Activated effector memory CD4-positive, alpha-beta T cell treated with anti-CD3 and anti-CD28 coated beads, Interleukin-2, amount 50 U/mL, for 16 hours (primary cell): ENCODE data around the gene TMED4.

Experiments
- DNase-seq: peaks from one replicate; pipeline ENCODE4 v3.0.0-alpha.2; 2020

TMED4 gene

GRCh38 chr7:44539669-44540506, 42.1 kb downstream of the TMED4 start:
- DNase-seq: peak; percentile 58

DNA sequence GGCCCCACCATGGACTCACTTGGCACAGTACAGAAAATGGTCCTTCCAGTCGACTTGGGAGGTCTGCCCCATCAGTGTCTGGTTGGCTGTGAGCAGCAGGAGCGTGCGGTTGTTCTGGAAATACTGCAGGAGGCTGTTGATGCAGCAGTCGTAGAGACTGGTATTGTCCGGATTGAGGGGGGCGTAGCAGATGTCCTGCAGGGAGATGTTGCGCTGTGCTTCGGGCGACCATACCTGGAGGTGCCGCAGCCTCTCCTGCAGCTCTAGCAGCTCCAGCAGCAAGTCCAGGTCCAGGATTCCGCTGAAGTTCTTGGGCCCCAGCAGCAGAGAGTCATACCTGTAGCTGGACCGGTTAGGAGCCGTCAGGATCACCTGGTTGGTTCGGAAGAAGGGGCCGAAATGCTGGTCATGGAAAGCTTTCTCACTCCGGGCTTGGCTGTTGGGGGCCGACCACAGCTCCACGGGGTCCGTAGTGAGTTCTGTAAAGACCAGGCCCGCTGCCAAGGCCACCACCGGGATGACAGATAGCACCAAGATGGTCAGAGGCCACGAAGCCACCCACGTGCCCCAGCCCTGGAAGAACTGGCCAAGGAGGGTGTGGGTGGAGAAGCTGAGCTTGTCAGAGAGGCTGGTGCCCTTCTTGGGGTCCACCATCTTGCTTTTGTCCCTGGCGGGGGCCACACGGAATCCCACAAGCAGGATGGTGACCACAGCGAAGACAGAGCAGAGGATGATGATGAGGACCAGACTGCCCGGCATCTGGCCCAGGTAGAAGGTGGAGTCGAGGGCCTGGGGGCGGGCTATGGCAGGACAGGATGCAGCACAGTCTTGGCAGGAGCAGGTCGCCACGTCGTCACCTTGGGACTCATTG, 43.0 kb downstream of the TMED4 start:
- peak; percentile 21 for DNase-seq

DNA sequence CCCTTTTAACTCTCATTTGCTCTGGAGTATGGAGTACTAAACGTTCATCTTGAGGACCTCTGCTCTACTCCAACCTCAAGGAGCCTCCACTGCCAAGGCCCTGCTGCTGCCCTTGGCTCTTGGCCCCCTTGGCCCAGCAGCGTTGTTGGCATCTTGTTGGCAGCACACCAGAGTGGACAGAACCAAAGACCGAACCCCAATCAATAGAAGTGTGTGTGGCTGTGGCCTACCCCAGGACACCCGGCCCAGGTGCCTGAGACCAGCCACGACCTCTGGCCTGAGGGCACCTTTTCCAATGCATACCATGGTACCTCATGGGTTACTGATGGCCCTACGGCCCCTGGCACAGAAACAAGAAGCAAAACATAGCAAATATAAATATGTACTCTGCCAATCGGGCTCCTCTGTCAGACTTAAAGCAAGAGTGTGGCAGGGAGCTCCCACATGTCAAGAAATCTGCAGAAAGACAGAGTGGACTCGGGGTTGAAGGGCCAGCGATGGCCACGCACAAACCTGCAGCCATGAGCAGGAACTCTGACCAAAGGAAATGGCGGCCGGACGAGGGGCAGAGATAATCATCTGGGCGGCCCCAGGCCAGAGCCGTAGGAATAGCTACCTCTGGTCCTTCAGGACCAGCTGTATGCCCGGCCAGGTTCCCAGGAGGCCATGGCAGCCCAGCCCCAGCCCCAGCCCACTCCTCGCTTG, 43.8 kb downstream of the TMED4 start:
- peak; percentile 45 for DNase-seq

- DNase-seq: peak; percentile 55
Measured at GRCh38 chr7:44537442-44537841, 44.6 kb downstream of the TMED4 start.

DNA sequence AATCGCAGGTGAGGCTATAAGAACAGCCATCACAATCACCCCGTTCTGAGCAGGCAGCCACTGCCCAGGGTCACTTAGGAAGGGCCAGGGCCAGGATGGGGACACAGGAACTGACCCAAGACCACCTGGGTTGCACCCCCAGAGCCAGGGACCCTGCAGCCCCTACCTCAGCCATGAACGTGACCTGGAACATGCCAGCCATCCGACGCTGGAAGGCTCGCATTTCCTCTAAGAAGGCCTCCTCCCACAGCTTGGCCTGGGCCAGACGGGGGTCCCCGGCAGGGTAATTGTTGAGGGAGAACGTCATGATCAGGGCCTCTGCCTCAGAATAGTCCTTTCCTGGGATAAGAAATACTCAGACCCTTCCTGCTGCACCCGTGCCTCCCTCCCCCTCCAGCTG, 45.9 kb downstream of the TMED4 start:
- DNase-seq: peak; percentile 41

- peak; percentile 36 for DNase-seq
Measured at GRCh38 chr7:44535348-44536064, 46.5 kb downstream of the TMED4 start.

- DNase-seq: peak; percentile 77
Measured at GRCh38 chr7:44534501-44534900, 47.5 kb downstream of the TMED4 start.

GRCh38 chr7:44534087-44534486, 47.9 kb downstream of the TMED4 start:
- no peak for DNase-seq

GRCh38 chr7:44533301-44534055, 48.6 kb downstream of the TMED4 start:
- DNase-seq: no peak

DNA sequence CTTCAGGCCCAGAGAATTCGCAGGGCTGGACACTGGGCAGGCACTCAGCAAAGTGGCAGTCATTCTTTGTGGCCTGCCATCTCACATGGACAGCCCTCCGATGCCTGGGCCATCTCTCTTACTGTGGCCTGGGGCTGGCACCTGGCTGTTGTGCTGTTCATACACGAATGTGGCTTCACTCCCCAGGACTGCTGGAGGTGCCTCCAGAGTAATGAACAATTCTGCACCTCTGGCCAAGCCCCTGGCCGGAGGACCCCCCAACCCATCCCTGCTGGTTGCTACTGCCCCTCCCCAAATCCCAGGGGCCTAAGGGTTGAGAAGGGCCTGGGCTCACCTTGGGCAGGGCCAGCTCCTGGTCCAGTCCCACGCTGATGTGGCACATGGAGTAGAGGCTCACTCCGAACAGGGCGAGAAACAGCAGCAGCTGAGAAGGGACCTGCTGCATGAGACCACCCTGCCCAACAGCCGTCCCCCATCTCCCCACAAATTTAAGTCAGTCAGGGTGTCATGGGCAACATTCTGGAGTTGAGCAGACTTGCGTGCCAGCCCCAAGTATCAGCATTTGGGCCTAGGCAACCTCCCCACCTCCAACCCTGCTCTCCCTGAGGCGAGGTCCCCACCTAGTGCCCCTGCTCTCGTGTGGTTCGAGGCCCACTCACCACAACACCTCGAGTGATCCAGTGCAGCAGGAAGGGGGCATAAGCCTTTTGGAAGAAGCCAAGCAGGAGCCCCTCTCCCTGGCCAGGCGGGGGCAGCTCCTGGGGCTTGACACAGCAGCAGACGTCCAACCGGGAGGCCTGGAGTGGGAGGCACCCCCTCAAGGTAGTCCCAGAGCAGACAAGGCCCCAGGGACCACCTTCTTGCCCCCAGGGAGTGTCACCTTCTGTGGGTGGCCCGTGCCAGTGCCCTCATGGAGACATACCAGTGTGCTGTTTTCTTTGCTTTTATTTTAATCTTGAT, 50.3 kb downstream of the TMED4 start:
- DNase-seq: no peak

- DNase-seq: no peak
Measured at GRCh38 chr7:44530990-44531389, 51.0 kb downstream of the TMED4 start.
